GM18526 (cell line): ENCODE data around the gene DSE.

Experiments used
- POLR2A ChIP-seq: IDR thresholded peaks from 3 replicates; pipeline ENCODE4 v1.6.1; 2011; ENCODE audit not compliant: insufficient read length; ENCODE audit errors: extremely low read depth

DSE gene

DNA sequence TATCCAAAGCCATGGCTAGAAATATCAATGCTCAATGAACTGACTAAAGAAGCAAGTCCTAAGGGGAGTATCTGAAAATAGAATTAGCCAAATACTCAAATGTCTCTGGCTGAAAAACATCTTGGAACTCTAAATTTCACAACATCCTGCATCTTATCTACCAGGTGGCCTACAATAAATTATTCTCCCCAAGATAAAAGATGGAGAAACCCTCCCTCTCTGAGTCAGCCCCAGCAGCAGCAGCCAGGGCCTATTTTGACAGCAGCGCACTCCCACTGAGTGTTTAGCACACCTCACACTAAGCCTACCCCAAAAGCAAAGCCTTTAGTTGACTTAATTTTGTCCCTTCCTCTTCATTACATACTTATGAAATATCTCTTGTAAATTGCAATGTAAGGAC, 96.3 kb downstream of the DSE start:
- no peak for TF ChIP-seq POLR2A

- TF ChIP-seq POLR2A: no peak
These were observed 96.8 kb downstream of the DSE start for GRCh38 chr6:116467514-116467913.

DNA sequence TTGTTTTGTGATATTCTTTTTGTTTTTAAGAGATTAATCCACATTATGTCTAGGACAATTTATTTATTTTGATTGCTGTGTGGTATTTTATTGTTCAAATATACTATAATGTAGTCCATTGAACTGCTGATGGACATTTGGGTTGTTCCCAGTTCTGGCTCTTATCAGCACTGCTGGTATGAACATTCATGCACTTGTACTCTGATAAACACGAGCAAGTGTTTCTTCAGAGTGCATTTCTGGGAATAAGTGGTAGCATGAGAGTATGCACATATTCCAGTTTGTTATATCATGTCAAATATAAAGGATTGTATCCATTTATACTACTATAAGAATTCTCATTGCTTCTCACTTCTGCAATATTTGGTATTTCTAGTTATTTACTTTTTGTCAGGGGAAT, 97.5 kb downstream of the DSE start:
- no peak for TF ChIP-seq POLR2A

- no peak for TF ChIP-seq POLR2A
These were observed 100.8 kb downstream of the DSE start for GRCh38 chr6:116471531-116471930.

DNA sequence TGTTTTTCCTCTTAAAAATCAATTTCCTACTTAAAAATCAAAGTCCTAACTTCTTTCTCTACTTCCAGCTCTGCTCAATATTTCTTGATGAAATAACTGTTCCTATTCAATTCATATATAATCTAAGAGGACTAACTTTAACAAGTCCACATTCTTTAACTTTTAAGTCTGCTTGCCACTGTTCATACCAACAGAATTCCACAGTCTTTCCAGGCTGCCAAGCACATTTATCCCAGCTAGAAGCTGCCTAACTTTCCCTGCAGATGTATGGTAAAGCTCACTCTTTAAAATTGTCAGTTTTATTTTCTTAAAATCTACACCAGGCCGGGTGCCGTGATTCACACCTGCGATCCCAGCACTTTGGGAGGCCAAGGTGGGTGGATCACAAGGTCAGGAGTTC, 102.0 kb downstream of the DSE start:
- TF ChIP-seq POLR2A: no peak

- TF ChIP-seq POLR2A: no peak
These were observed 104.4 kb downstream of the DSE start for GRCh38 chr6:116475141-116475540.

DNA sequence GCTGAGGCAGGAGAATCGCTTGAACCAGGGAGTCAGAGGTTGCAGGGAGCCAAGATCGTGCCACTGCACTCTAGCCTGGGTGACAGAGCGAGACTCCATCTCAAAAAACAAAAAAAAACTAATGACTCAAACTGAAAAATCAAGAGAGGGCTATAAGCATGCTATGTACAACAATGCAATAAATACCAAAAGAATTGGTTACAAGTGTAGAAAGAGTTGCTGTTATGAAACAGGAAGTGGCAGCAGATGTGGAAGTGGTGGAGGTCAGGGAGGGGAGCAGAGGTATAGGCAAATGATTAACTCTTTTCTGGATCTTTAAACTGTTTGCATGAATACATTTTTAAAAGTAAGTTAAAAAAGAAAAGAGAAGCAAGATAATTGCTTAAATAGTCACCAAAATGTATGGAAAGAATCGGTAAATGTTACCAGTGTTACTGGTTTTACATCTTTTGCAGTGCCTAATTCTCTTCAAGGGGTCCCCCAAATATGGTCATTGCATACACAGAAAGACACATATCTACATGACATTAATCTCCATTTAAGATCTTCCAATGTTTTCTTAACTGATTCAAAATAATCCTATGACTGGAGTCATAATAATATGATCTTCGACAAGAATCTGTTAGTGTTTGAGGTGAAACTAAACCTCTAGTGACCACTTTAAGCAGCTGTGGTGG, 105.4 kb downstream of the DSE start:
- no peak for TF ChIP-seq POLR2A

DNA sequence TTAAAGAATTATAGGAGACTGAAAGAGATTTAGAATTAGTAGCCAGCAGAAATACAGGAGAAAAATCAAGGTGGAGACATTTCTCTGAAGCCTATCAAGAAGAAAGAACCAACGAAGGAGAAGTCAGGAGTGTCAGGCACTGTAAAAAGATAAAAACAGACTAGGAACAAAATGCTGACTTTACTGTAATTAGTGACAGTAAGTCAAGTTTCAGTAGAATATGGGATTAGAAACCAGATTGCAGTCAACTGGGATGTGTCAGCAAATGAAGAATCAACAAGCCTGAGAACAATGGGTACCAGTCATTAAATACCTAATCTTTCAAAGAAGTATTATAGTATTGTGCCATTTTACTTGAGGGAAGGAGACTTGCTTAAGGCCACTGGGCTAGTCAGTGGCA, 112.0 kb downstream of the DSE start:
- TF ChIP-seq POLR2A: no peak

DNA sequence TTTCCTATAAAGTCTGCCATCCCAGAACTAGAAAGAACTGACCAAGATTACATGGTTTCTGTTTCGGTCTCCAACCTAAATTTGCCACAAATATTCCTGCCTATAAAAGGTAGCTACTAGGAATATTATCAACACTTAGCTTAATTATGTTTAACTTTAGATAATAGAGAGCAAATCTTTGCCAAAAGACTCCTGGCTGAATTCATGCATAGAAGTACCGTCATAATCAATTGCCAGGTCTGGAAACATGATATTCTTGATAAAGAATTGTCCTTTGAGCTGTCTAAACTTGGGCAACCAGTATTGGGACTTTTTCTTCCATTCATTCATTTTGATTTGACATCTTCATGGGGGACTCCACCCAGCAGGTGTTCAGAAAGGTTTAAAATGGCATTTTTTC, 112.9 kb downstream of the DSE start:
- no peak for TF ChIP-seq POLR2A

GRCh38 chr6:116485559-116486184, 114.9 kb downstream of the DSE start:
- no peak for TF ChIP-seq POLR2A

- TF ChIP-seq POLR2A: no peak
These were observed 121.0 kb downstream of the DSE start for GRCh38 chr6:116491610-116492330.

- no peak for TF ChIP-seq POLR2A
These were observed 121.8 kb downstream of the DSE start for GRCh38 chr6:116492331-116493067.
